HCT116 (cell line): ENCODE results near the gene PHTF1. TPM values are rescaled to one million over a fixed set of nuclear protein-coding genes. Genes with fewer than 3 reads are reported as not detected.

Experiments used
- ATAC-seq: fragments of 200-7000 bp; cut with Tn5 transposase; 2 replicates; pipeline ENCODE4 v1.9.1; 2020; ENCODE audit warnings: mild to moderate bottlenecking, moderate library complexity
- BruUV-seq: library from RNA; stranded (reverse); fragments of 400-500 nt; replicated peaks from 2 replicates; lab custom pipeline; 2021; lab: Mats Ljungman, UMichigan
- CTCF ChIA-PET: fragments of 300-600 bp; sonication (Branson Sonifier 250); formaldehyde crosslinking; loops from one replicate; lab custom pipeline; 2021; ENCODE audit warnings: antibody characterized with exemption; lab: Charles Lee
- POLR2A ChIA-PET: fragments of 300-600, 350-600 bp; sonication (Branson Sonifier 250); formaldehyde crosslinking; loops from one replicate; lab custom pipeline; 2021; ENCODE audit warnings: antibody characterized with exemption; lab: Charles Lee
- RAD21 ChIA-PET, 2 experiments: fragments of 300-600 bp; sonication (Branson Sonifier 250); formaldehyde crosslinking; loops; one replicate each; lab custom pipeline; 2023; ENCODE audit warnings: low total read pairs in 2 of 2; ENCODE audit not compliant: uncharacterized antibody in 2 of 2, unreplicated experiment in 2 of 2, low non-redundant PET in 1 of 2; lab: Charles Lee
- DNase-seq: peaks from one replicate; pipeline ENCODE4 v3.0.0-alpha.2; 2010; ENCODE audit warnings: low read depth, low spot score
- H2AFZ ChIP-seq: fragments of 200-600 bp; shearing (Covaris generic), sonication (generic); 2 replicates; pipeline ENCODE4 v1.6.1; 2017; ENCODE audit warnings: low read depth, mixed run types, mixed read lengths, antibody characterized with exemption, low read length; ENCODE audit not compliant: poor library complexity, severe bottlenecking
- H3K27ac ChIP-seq: 2 replicates; pipeline ENCODE4 v1.5.1; 2012; ENCODE audit warnings: low read depth, low read length
- H3K27me3 ChIP-seq: fragments of 200-600 bp; sonication (generic); 2 replicates; pipeline ENCODE4 v1.6.1; 2016; ENCODE audit warnings: mixed run types, low read length, mixed read lengths; ENCODE audit not compliant: insufficient read depth
- H3K36me3 ChIP-seq, 2 experiments: fragments of 200-500 bp in 1 of 2; fragments of 200-600 bp in 1 of 2; sonication (Bioruptor generic) in 1 of 2; sonication (generic) in 1 of 2; 2 replicates each; pipeline versions ENCODE4 v1.5.1 to v1.6.1; 2014 to 2016; ENCODE audit warnings: low read length in 2 of 2, inconsistent platforms in 1 of 2, mixed read lengths in 1 of 2, mixed run types in 1 of 2; ENCODE audit not compliant: insufficient read depth in 2 of 2, control insufficient read depth in 1 of 2
- H3K4me1 ChIP-seq, 2 experiments: fragments of 200-600 bp in 1 of 2; sonication (generic) in 1 of 2; 2 replicates each; pipeline versions ENCODE4 v1.5.1 to v1.6.1; 2012 to 2017; ENCODE audit warnings: low read length in 2 of 2, inconsistent platforms in 1 of 2, mild to moderate bottlenecking in 1 of 2, mixed read lengths in 1 of 2, mixed run types in 1 of 2, moderate library complexity in 1 of 2; ENCODE audit not compliant: insufficient read depth in 2 of 2, control insufficient read depth in 1 of 2
- H3K4me2 ChIP-seq: fragments of 200-600 bp; sonication (generic); 2 replicates; pipeline ENCODE4 v1.6.1; 2017; ENCODE audit warnings: mixed run types, low read length, mixed read lengths
- H3K4me3 ChIP-seq, 2 experiments: fragments of 200-600 bp in 1 of 2; sonication (generic) in 1 of 2; replicated peaks in 1 of 2; 2 replicates each; pipeline ENCODE4 v1.5.1; 2011 to 2016; ENCODE audit warnings: low read length in 2 of 2, control low read depth in 1 of 2, low read depth in 1 of 2, mild to moderate bottlenecking in 1 of 2, mixed read lengths in 1 of 2, mixed run types in 1 of 2
- H3K79me2 ChIP-seq: fragments of 200-600 bp; sonication (generic); 2 replicates; pipeline ENCODE4 v1.6.1; 2017; ENCODE audit warnings: mild to moderate bottlenecking, mixed run types, low read length, moderate library complexity, mixed read lengths; ENCODE audit not compliant: insufficient read depth
- H3K9ac ChIP-seq: fragments of 200-600 bp; sonication (generic); 2 replicates; pipeline ENCODE4 v1.6.1; 2016; ENCODE audit warnings: low read length, mixed read lengths
- H3K9me2 ChIP-seq: fragments of 200-600 bp; sonication (generic), shearing (Covaris generic); 2 replicates; pipeline ENCODE4 v1.6.1; 2017; ENCODE audit warnings: mixed run types, mild to moderate bottlenecking, moderate library complexity; ENCODE audit not compliant: insufficient read depth
- H3K9me3 ChIP-seq, 2 experiments: fragments of 200-500 bp in 1 of 2; fragments of 200-600 bp in 1 of 2; sonication (Bioruptor generic) in 1 of 2; sonication (generic) in 1 of 2; 2 replicates each; pipeline ENCODE4 v1.6.1; 2014 to 2017; ENCODE audit warnings: low read length in 2 of 2, mixed read lengths in 2 of 2, inconsistent platforms in 1 of 2, low read depth in 1 of 2, mild to moderate bottlenecking in 1 of 2, mixed run types in 1 of 2, moderate library complexity in 1 of 2; ENCODE audit not compliant: control insufficient read depth in 1 of 2, insufficient read depth in 1 of 2
- H4K20me1 ChIP-seq: fragments of 200-600 bp; sonication (generic), shearing (Covaris generic); 2 replicates; pipeline ENCODE4 v1.6.1; 2017; ENCODE audit warnings: mixed run types, mild to moderate bottlenecking, moderate library complexity; ENCODE audit not compliant: insufficient read depth
- ATF3 ChIP-seq: IDR thresholded peaks from 2 replicates; pipeline ENCODE4 v1.6.1; 2012
- CEBPB ChIP-seq: IDR thresholded peaks from 2 replicates; pipeline ENCODE4 v1.6.1; 2012; ENCODE audit warnings: low read depth
- CTCF ChIP-seq, 3 experiments: fragments of 200-600 bp in 1 of 3; sonication (generic) in 1 of 3; IDR thresholded peaks in 2 of 3; conservative IDR thresholded peaks in 1 of 3; 2 replicates each; pipeline ENCODE4 v1.5.1; 2012 to 2017; ENCODE audit warnings: low read depth in 2 of 3, low read length in 2 of 3, antibody characterized with exemption in 1 of 3, borderline replicate concordance in 1 of 3, control low read depth in 1 of 3, mild to moderate bottlenecking in 1 of 3, mixed read lengths in 1 of 3, mixed run types in 1 of 3, moderate library complexity in 1 of 3; ENCODE audit not compliant: insufficient read depth in 1 of 3
- EGR1 ChIP-seq: IDR thresholded peaks from 2 replicates; pipeline ENCODE4 v1.6.1; 2012; ENCODE audit warnings: low read depth
- ELF1 ChIP-seq: IDR thresholded peaks from 2 replicates; pipeline ENCODE4 v1.6.1; 2012; ENCODE audit warnings: low read depth, borderline replicate concordance
- EZH2phosphoT487 ChIP-seq: fragments of 200-600 bp; IDR thresholded peaks from 2 replicates; pipeline ENCODE4 v1.6.1; 2018; ENCODE audit warnings: antibody characterized with exemption, borderline replicate concordance
- JUND ChIP-seq: IDR thresholded peaks from 2 replicates; pipeline ENCODE4 v1.6.1; 2012
- MAX ChIP-seq: IDR thresholded peaks from 2 replicates; pipeline ENCODE4 v1.6.1; 2012
- POLR2AphosphoS5 ChIP-seq: IDR thresholded peaks from 2 replicates; pipeline ENCODE4 v1.6.1; 2011; ENCODE audit warnings: mild to moderate bottlenecking, low read depth, low read length, moderate library complexity
- RAD21 ChIP-seq: IDR thresholded peaks from 2 replicates; pipeline ENCODE4 v1.6.1; 2012; ENCODE audit warnings: low read depth, mild to moderate bottlenecking
- SIN3A ChIP-seq: IDR thresholded peaks from 2 replicates; pipeline ENCODE4 v1.6.1; 2012; ENCODE audit warnings: low read depth
- SP1 ChIP-seq: IDR thresholded peaks from 2 replicates; pipeline ENCODE4 v1.6.1; 2012; ENCODE audit warnings: low read depth
- SRF ChIP-seq: IDR thresholded peaks from 2 replicates; pipeline ENCODE4 v1.6.1; 2012; ENCODE audit warnings: low read depth
- TCF7L2 ChIP-seq: IDR thresholded peaks from 2 replicates; pipeline ENCODE4 v1.7.0; 2011; ENCODE audit warnings: borderline replicate concordance, inconsistent platforms; ENCODE audit not compliant: insufficient read depth, insufficient read length; ENCODE audit errors: extremely low read depth
- YY1 ChIP-seq: IDR thresholded peaks from 2 replicates; pipeline ENCODE4 v1.6.1; 2011; ENCODE audit warnings: low read length, low read depth, moderate library complexity, mild to moderate bottlenecking; ENCODE audit not compliant: insufficient replicate concordance; ENCODE audit errors: extremely low read depth
- ZFX ChIP-seq: fragments of 450-650 bp; IDR thresholded peaks from 2 replicates; pipeline ENCODE4 v1.6.1; 2017
- ZNF274 ChIP-seq: fragments of 200-500 bp; sonication (Bioruptor generic); IDR thresholded peaks from 2 replicates; pipeline ENCODE4 v1.6.1; 2014; ENCODE audit warnings: mild to moderate bottlenecking, low read depth, low read length, inconsistent platforms
- intact Hi-C: fragments of 100-400 bp; cut with micrococcal nuclease; formaldehyde crosslinking; loops from 2 replicates; pipeline ENCODE4 v1.10.0; 2022
- total RNA-seq: library from RNA; stranded (reverse); gene quantifications from one replicate; pipeline ENCODE4 v1.2.1, GENCODE V29; 2021; ENCODE audit not compliant: unreplicated experiment

Gene PHTF1
- total RNA-seq, 1 experiment from 2014 or later: 11.4 TPM

- no peak for DNase-seq
- intact Hi-C loops: no loop called here
- Histone ChIP-seq H3K9ac (no peak overlapping the region), H4K20me1 (no peaks in the 10 kb centered on the region), H3K27me3 (no peaks in the 10 kb centered on the region), H2AFZ (no peak overlapping the region), H3K4me2 (no peak overlapping the region), H3K4me3 (no peak overlapping the region), H3K9me3 (peaks cover 9 to 11% of the 10 kb centered on the region in 2 experiments; a peak in 2 of 4 replicates), H3K27ac (no peak overlapping the region), H3K79me2 (no peaks in the 10 kb centered on the region), H3K9me2 (no peaks in the 10 kb centered on the region), H3K36me3 (peaks cover 0 to 4% of the 10 kb centered on the region in 2 experiments; a peak in 1 of 4 replicates), H3K4me1 (no peaks in the 10 kb centered on the region)
- POLR2A ChIA-PET: no interaction called here
- BruUV-seq: no TSS peak
- TF ChIP-seq CTCF (IDR thresholded peaks at IDR 0.05 in 2 of 3, conservative IDR thresholded peaks at IDR 0.05 in 1 of 3; ENCODE audit: borderline replicate concordance in 1 of 3, insufficient read depth in 1 of 3, low read depth in 2 of 3, low read length in 2 of 3): no peak
- no peak for TF ChIP-seq ELF1
- TF ChIP-seq RAD21: no peak
- no peak for TF ChIP-seq SP1
- no peak for TF ChIP-seq EZH2phosphoT487
- TF ChIP-seq SIN3A: no peak
- TF ChIP-seq ATF3: no peak
- TF ChIP-seq JUND: no peak
- no peak for TF ChIP-seq TCF7L2
- no peak for TF ChIP-seq ZNF274
- TF ChIP-seq ZFX: no peak
- no peak for TF ChIP-seq SRF
- no peak for TF ChIP-seq MAX
- TF ChIP-seq EGR1: no peak
- no peak for TF ChIP-seq YY1
- TF ChIP-seq POLR2AphosphoS5: no peak
- no peak for TF ChIP-seq CEBPB
- RAD21 ChIA-PET: no interaction called here
- CTCF ChIA-PET: no interaction called here
- no peak for ATAC-seq
Measured at GRCh38 chr1:113694910-113695309, 64.4 kb downstream of the PHTF1 start.
